GM18517 (cell line): ENCODE results near the gene MSANTD1.

Source experiments
- ATAC-seq: cut with Tn5 transposase; IDR thresholded peaks from one replicate; pipeline ENCODE4 v1.9.1; 2021; ENCODE audit warnings: mild to moderate bottlenecking, moderate library complexity; ENCODE audit not compliant: unreplicated experiment

MSANTD1 gene

GRCh38 chr4:3215733-3216132, 33.2 kb upstream of the MSANTD1 start:
- ATAC-seq: no peak

- ATAC-seq: no peak
Observed at GRCh38 chr4:3217266-3217665, 31.7 kb upstream of the MSANTD1 start.

GRCh38 chr4:3217771-3218170, 31.2 kb upstream of the MSANTD1 start:
- ATAC-seq: no peak

DNA sequence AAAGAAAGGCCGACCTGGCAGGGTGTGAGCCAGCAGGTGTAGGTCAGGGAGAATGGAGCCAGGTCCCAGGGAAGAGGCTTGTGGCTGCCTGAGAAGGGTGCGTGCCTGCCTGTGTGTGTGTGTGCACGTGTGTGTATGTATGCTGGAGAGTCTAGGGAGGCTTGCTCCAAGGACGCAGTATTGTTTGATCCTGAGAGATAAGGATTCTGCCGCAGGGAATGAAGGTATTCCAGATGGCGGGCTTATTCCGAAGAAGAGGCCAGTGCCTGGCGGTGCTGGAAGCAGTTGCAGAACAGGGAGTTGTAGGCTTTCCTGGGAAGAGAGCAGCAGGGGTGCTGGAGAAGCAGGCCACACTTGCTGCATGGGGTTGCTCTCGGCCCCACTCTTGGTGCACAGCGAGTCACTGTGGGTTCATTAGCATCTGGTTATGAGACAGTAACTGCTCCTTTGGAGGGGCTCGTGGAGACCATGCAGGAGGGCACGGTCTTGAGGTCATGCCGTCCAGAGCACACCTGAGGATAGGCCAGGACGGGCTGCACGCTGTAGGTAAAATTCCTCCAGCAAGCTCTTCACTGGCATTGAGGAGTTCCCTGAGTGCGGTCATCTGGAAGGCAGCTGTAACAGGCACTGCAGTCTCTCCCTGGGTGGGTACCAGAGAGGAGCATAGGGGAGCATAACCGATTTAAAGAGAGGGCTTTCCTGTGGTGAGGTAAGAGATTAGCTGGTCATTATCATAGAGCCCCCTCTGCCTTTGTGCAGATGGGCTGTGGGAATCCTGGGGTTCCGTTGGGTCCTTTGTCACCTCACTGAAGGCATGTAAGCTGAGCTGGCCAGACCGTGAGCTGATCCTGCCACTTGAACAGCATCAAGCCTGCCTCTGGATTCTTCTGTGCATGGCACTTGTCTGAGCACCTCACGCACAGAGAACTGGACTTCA, 29.9 kb upstream of the MSANTD1 start:
- ATAC-seq: no peak

DNA sequence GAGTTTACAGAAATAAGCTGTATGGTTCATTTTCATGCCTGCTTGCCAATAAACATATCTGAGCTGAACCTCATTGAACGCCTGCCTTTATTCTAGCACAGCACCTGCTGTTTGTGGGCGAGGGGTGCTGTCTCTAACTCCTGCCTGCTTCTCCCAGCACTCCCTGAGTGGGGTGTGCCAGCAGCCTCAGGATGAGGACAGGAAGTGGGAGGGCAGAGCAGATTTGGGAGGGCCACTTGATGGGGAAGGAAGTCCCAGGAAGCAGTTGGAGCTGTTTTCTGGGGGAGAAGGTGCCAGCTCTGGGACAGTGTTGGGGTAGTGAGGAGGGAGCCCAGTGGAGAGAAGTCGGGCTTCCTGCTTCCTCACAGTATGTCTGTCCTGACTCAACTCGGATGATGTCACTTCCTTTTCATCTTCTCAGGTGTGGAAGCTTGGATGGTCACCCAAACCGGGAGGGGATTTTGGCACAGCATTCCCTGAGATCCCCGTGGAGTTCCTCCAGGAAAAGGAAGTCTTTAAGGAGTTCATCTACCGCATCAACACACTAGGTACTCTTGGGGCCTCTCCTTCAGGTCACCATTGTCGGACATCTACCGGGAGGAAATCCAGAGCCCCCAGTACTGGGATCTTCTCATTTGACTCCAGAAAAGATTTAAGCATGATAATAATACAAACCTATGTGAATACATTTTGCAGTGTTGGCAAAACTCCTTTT, 29.0 kb upstream of the MSANTD1 start:
- no peak for ATAC-seq

DNA sequence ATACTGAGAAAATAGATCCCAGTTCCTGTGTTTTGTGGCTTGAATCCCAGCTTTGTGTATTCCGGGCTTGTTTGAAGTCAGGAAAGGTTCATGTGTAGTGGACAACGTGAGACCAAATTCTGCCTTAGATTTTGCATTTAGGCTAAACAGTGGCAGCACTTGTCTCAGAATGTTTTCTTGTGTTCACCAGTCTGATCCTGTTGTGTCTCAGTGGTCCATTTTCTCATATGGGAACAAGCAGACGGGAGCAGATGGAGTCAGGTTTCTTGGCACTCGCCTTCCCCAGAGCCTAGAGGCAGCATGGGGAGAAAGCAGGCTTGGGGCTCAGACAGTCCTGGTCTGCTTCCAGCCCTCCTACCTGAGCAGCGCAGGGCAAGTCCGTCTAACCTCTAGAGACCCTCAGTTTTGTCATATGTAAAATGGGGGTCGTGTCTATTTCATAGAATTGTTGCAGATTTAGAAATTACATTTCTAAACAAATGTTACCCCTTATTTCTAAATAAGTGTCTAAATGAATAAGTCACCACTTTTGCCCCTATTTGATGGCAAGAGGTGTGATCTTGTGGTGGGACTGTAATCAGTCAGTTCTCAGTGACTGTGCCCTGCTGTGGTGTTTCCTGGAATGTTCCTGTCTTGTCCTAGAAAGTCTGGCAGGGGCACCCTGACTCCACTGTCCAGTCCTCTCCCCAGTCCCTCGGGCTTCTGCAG, 28.3 kb upstream of the MSANTD1 start:
- no peak for ATAC-seq

DNA sequence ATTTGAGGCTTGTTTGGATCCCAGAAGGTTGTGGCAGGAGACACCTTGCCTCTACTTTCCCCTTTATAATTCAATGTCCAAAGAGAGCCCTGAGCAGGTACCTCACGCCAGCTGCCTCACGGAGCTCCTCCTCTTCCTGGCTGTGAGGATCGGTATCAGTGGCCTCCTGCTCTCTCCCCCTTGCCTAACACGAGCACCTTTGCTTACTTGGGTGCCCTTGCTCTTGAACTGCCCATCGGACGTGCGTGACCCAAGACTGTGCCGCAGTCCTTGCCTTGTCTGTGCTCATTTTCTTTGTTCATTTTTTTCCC, 27.8 kb upstream of the MSANTD1 start:
- no peak for ATAC-seq

GRCh38 chr4:3221996-3222395, 27.0 kb upstream of the MSANTD1 start:
- no peak for ATAC-seq

- no peak for ATAC-seq
Observed at GRCh38 chr4:3223346-3223745, 25.6 kb upstream of the MSANTD1 start.

- ATAC-seq: no peak
Observed at GRCh38 chr4:3223956-3224748, 24.8 kb upstream of the MSANTD1 start.

GRCh38 chr4:3225071-3225850, 23.7 kb upstream of the MSANTD1 start:
- ATAC-seq: no peak

GRCh38 chr4:3225936-3226335, 23.0 kb upstream of the MSANTD1 start:
- no peak for ATAC-seq

GRCh38 chr4:3226467-3226866, 22.5 kb upstream of the MSANTD1 start:
- no peak for ATAC-seq

- no peak for ATAC-seq
Observed at GRCh38 chr4:3226944-3227343, 22.0 kb upstream of the MSANTD1 start.

- no peak for ATAC-seq
Observed at GRCh38 chr4:3227878-3228675, 20.9 kb upstream of the MSANTD1 start.

DNA sequence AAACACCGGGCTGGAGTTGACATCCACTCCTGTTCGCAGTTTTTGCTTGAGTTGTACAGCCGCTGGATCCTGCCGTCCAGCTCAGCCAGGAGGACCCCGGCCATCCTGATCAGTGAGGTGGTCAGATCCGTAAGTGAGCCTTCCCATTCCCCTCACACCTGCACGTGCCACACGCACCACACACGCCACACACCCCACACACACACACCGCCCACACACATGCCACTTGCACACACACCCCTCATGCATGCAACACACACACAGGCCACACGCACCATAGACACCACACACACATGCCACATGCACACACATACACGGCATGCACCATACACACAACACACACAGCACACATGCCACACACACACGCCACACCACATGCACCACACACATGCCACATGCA, 20.1 kb upstream of the MSANTD1 start:
- no peak for ATAC-seq

DNA sequence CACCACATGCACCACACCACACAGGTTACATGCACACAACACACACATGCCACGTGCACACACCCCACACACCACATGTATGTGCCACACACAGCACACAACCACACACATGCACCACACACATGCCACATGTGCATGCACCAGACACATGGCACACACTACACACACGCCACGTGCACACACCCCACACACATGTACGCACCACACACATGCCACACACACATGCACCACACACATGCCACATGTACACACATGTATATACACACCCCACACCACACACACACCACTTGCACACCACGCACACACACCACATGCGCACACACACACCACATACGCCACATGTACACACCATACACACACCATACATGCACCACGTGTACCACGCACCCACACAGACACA, 19.6 kb upstream of the MSANTD1 start:
- ATAC-seq: no peak

DNA sequence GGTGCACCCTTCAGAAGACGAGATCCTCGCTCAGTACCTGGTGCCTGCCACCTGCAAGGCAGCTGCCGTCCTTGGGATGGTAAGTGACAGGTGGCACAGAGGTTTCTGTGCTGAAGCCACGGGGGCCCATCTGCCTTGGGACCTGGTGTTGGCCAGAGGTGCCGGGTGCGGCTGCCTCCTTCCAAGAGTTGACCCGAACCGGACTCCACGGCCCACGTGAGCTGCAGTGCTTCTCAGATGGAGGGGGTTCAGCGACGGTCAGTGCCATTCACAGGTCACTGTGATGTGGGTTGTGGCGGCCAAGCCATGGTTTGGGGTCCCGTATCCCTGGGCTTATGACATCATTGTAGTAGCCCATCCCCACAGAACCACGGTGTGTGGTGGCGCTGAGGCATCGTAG, 19.0 kb upstream of the MSANTD1 start:
- ATAC-seq: no peak

DNA sequence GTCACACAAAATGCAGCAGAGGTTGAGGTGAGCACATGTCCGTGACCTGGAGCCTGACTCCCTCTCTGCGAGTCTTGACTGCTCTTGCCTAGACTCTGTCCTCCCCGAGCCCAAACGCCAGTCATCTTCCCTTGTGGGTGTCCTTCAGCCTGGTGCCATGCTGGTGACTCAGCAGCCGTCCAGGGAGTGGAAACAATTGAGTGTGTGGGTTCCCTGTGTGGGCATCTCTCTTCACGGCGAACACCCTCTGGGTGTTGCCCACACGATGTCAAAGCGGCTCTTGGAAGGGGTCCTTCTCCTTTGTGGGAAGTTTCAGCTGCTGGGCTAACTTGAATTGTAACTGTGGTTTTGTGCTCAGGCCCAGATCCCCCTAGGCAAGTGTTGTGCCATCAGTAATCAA, 17.5 kb upstream of the MSANTD1 start:
- no peak for ATAC-seq
